ENCODE data around the gene AKNA. TPM values are rescaled to one million over a fixed set of nuclear protein-coding genes. Genes with fewer than 3 reads are reported as not detected.

Gene AKNA
- polyA plus RNA-seq, 1 donor from 2014 or later, result 1.2 TPM

- no peaks in the 10 kb centered on the region for H3K36me3 ChIP-seq (ENCODE audit: insufficient read depth, low read length)
- no peaks in the 10 kb centered on the region for H3K9me2 ChIP-seq (ENCODE audit: insufficient read depth, low read length)
- no peak overlapping the region for H3K9ac ChIP-seq (ENCODE audit: low read length)
- no peaks in the 10 kb centered on the region for H4K20me1 ChIP-seq (ENCODE audit: insufficient read depth)
- H2AFZ ChIP-seq (ENCODE audit: low read depth, low read length), result no peak overlapping the region
- TF ChIP-seq REST (IDR thresholded peaks at IDR 0.05; ENCODE audit: borderline replicate concordance), result no peak
- peak; percentile 17 for TF ChIP-seq CTCF (IDR thresholded peaks at IDR 0.05; ENCODE audit: poor library complexity, severe bottlenecking)
- no peak for TF ChIP-seq MXI1 (conservative IDR thresholded peaks at IDR 0.05; ENCODE audit: poor library complexity, severe bottlenecking)
- no peak for TF ChIP-seq EP300 (conservative IDR thresholded peaks at IDR 0.05; ENCODE audit: poor library complexity, severe bottlenecking)
- no peak for TF ChIP-seq POLR2AphosphoS5 (IDR thresholded peaks at IDR 0.05)
- no peak for TF ChIP-seq SMC3 (conservative IDR thresholded peaks at IDR 0.05; ENCODE audit: poor library complexity)
- H3K79me2 ChIP-seq (replicated peaks; ENCODE audit: insufficient read depth, low read length), result no peaks in the 10 kb centered on the region
- H3K27me3 ChIP-seq (ENCODE audit: insufficient read depth, low read depth, low read length), result no peaks in the 10 kb centered on the region
- no peak overlapping the region for H3K4me2 ChIP-seq (ENCODE audit: low read length)
- H3F3A ChIP-seq (ENCODE audit: insufficient read depth, low read length, poor library complexity, severe bottlenecking), result no peaks in the 10 kb centered on the region
- no peak overlapping the region for H3K4me3 ChIP-seq (ENCODE audit: low read length)
- H3K9me3 ChIP-seq (ENCODE audit: low read length), result no peaks in the 10 kb centered on the region
- no peak overlapping the region for H3K27ac ChIP-seq (ENCODE audit: low read length)
Measured at GRCh38 chr9:114382699-114383520, 4.9 kb downstream of the AKNA start.

GRCh38 chr9:114378883-114379282 is 8.9 kb downstream of the AKNA start:
- Histone ChIP-seq H3K27ac (ENCODE audit: low read length) (no peak overlapping the region), H3K27me3 (ENCODE audit: insufficient read depth, low read depth, low read length) (no peaks in the 10 kb centered on the region), H4K20me1 (ENCODE audit: insufficient read depth) (no peaks in the 10 kb centered on the region), H3K4me3 (ENCODE audit: low read length) (no peak overlapping the region), H3K36me3 (ENCODE audit: insufficient read depth, low read length) (no peaks in the 10 kb centered on the region), H3K9ac (ENCODE audit: low read length) (no peak overlapping the region), H3K4me2 (ENCODE audit: low read length) (no peak overlapping the region), H3K79me2 (replicated peaks; ENCODE audit: insufficient read depth, low read length) (no peaks in the 10 kb centered on the region), H3K9me2 (ENCODE audit: insufficient read depth, low read length) (no peaks in the 10 kb centered on the region), H3F3A (ENCODE audit: insufficient read depth, low read length, poor library complexity, severe bottlenecking) (no peaks in the 10 kb centered on the region), H2AFZ (ENCODE audit: low read depth, low read length) (no peak overlapping the region), H3K9me3 (ENCODE audit: low read length) (no peaks in the 10 kb centered on the region)
- TF ChIP-seq RAD21 (conservative IDR thresholded peaks at IDR 0.05) (no peak), POLR2AphosphoS5 (IDR thresholded peaks at IDR 0.05) (no peak), REST (IDR thresholded peaks at IDR 0.05; ENCODE audit: borderline replicate concordance) (no peak), EP300 (conservative IDR thresholded peaks at IDR 0.05; ENCODE audit: poor library complexity, severe bottlenecking) (no peak), CTCF (IDR thresholded peaks at IDR 0.05; ENCODE audit: poor library complexity, severe bottlenecking) (no peak)
